SK-N-DZ (cell line): ENCODE results near the gene ORMDL3.
A peak's percentile ranks its signal among the peaks of the same experiment; 100 is the strongest.
"Not testable (repeated sequence)": the region's sequence is repeated elsewhere in the genome, so short reads cannot be mapped to it uniquely, and the experiment has no call there.

ENCODE experiments used
- DNase-seq: peaks from one replicate; pipeline ENCODE4 v3.0.0-alpha.2; 2015; ENCODE audit warnings: low spot score

ORMDL3 gene

GRCh38 chr17:39950871-39951348 lies 23.5 kb upstream of the ORMDL3 start:
- no peak for DNase-seq

- no peak for DNase-seq
Measured at GRCh38 chr17:39949028-39949427, 21.6 kb upstream of the ORMDL3 start.

- not testable (repeated sequence) for DNase-seq
Measured at GRCh38 chr17:39948489-39948828, 21.1 kb upstream of the ORMDL3 start.

GRCh38 chr17:39946551-39947330 lies 19.3 kb upstream of the ORMDL3 start:
- DNase-seq: no peak

GRCh38 chr17:39944393-39944711 lies 17.0 kb upstream of the ORMDL3 start:
- no peak for DNase-seq

GRCh38 chr17:39943702-39944392 lies 16.4 kb upstream of the ORMDL3 start:
- DNase-seq: no peak

GRCh38 chr17:39939588-39940419 lies 12.4 kb upstream of the ORMDL3 start:
- peak; percentile 73 for DNase-seq

- no peak for DNase-seq
Measured at GRCh38 chr17:39939106-39939505, 11.7 kb upstream of the ORMDL3 start.

- DNase-seq: no peak
Measured at GRCh38 chr17:39938140-39938869, 10.9 kb upstream of the ORMDL3 start.

GRCh38 chr17:39937447-39937846 lies 10.0 kb upstream of the ORMDL3 start:
- DNase-seq: no peak

GRCh38 chr17:39935909-39936308 lies 8.5 kb upstream of the ORMDL3 start:
- no peak for DNase-seq

GRCh38 chr17:39934324-39934723 lies 6.9 kb upstream of the ORMDL3 start:
- no peak for DNase-seq

- DNase-seq: no peak
Measured at GRCh38 chr17:39933912-39934311, 6.5 kb upstream of the ORMDL3 start.

- no peak for DNase-seq
Measured at GRCh38 chr17:39929646-39930407, 2.4 kb upstream of the ORMDL3 start.

- DNase-seq: no peak
Measured at GRCh38 chr17:39928858-39929645, 1.7 kb upstream of the ORMDL3 start.

- no peak for DNase-seq
Measured at GRCh38 chr17:39927929-39928857, 792 bp upstream of the ORMDL3 start.

GRCh38 chr17:39926588-39927100 lies 757 bp downstream of the ORMDL3 start:
- no peak for DNase-seq

- DNase-seq: no peak
Measured at GRCh38 chr17:39926135-39926587, 1.2 kb downstream of the ORMDL3 start.
